CD4-positive, alpha-beta T cell treated with Interferon gamma for 1 hour (primary cell): Measurements from ENCODE around the gene STAT5B.
A peak's percentile ranks its signal among the peaks of the same experiment; 100 is the strongest.
"Not testable (repeated sequence)": the region's sequence is repeated elsewhere in the genome, so short reads cannot be mapped to it uniquely, and the experiment has no call there.

Experiments used
- DNase-seq: peaks from one replicate; pipeline ENCODE4 v3.0.0-alpha.2; 2020

STAT5B gene

GRCh38 chr17:42225646-42226045 is 50.5 kb downstream of the STAT5B start:
- no peak for DNase-seq

GRCh38 chr17:42224651-42225050 is 51.5 kb downstream of the STAT5B start:
- DNase-seq = no peak

GRCh38 chr17:42221886-42222745 is 54.1 kb downstream of the STAT5B start:
- peak; percentile 55 for DNase-seq

GRCh38 chr17:42219280-42219679 is 56.9 kb downstream of the STAT5B start:
- DNase-seq = not testable (repeated sequence)

- no peak for DNase-seq
Observed at GRCh38 chr17:42214156-42214555, 62.0 kb downstream of the STAT5B start.

GRCh38 chr17:42212382-42212781 is 63.8 kb downstream of the STAT5B start:
- DNase-seq = no peak

GRCh38 chr17:42211921-42212341 is 64.3 kb downstream of the STAT5B start:
- not testable (repeated sequence) for DNase-seq

- no peak for DNase-seq
Observed at GRCh38 chr17:42210046-42210445, 66.1 kb downstream of the STAT5B start.

- not testable (repeated sequence) for DNase-seq
Observed at GRCh38 chr17:42206153-42206612, 70.0 kb downstream of the STAT5B start.

- no peak for DNase-seq
Observed at GRCh38 chr17:42203354-42203753, 72.8 kb downstream of the STAT5B start.

GRCh38 chr17:42202696-42203095 is 73.5 kb downstream of the STAT5B start:
- no peak for DNase-seq

GRCh38 chr17:42202159-42202558 is 74.0 kb downstream of the STAT5B start:
- no peak for DNase-seq

GRCh38 chr17:42201458-42201772 is 74.8 kb downstream of the STAT5B start:
- no peak for DNase-seq

- DNase-seq = no peak
Observed at GRCh38 chr17:42200706-42201457, 75.3 kb downstream of the STAT5B start.

GRCh38 chr17:42199416-42200011 is 76.7 kb downstream of the STAT5B start:
- no peak for DNase-seq

GRCh38 chr17:42198897-42199296 is 77.3 kb downstream of the STAT5B start:
- peak; percentile 58 for DNase-seq

- DNase-seq = no peak
Observed at GRCh38 chr17:42197564-42198156, 78.5 kb downstream of the STAT5B start.

GRCh38 chr17:42193969-42194899 is 82.0 kb downstream of the STAT5B start, which contains the start of gene GHDC:
TSS of gene GHDC (minus strand) at chr17:42194494. CDS start at chr17:42193581, 913 bp downstream.
- peak; percentile 78 for DNase-seq

GRCh38 chr17:42193216-42193968 is 82.8 kb downstream of the STAT5B start:
- no peak for DNase-seq

- no peak for DNase-seq
Observed at GRCh38 chr17:42192189-42193126, 83.7 kb downstream of the STAT5B start.
